Endothelial cell of umbilical vein (primary cell): ENCODE results near the gene ACCSL. TPM values are rescaled to one million over a fixed set of nuclear protein-coding genes. Genes with fewer than 3 reads are reported as not detected.

ENCODE experiments used
- BruUV-seq: library from RNA; stranded (reverse); fragments of 400-500 nt; replicated peaks from 2 replicates; lab custom pipeline; 2021; lab: Mats Ljungman, UMichigan
- CTCF ChIA-PET: fragments of 300-600, 350-600 bp; sonication (Branson Sonifier 250); formaldehyde crosslinking; loops from one replicate; lab custom pipeline; 2021; ENCODE audit warnings: antibody characterized with exemption, inconsistent platforms; lab: Charles Lee
- POLR2A ChIA-PET: fragments of 300-600, 350-600 bp; sonication (Branson Sonifier 250); formaldehyde crosslinking; loops from one replicate; lab custom pipeline; 2021; ENCODE audit warnings: antibody characterized with exemption, inconsistent platforms; lab: Charles Lee
- DNase-seq: peaks from one replicate; pipeline ENCODE4 v3.0.0-alpha.2; 2011; ENCODE audit warnings: low read depth, low spot score
- FAIRE-seq: peaks from 2 replicates; lab custom pipeline; 2011; peaks lifted over from hg19 to GRCh38; lab: Jason Lieb, UNC
- H2AFZ ChIP-seq: 2 replicates; pipeline ENCODE4 v1.6.0; 2012; ENCODE audit warnings: low read depth, low read length, control low read depth, inconsistent platforms
- H3K27ac ChIP-seq: 2 replicates; pipeline ENCODE4 v1.5.1; 2011; ENCODE audit warnings: low read depth, mild to moderate bottlenecking, control low read depth, low read length, moderate library complexity; ENCODE audit not compliant: insufficient read depth
- H3K27me3 ChIP-seq, 2 experiments: 2 replicates each; pipeline versions ENCODE4 v1.6.0 to v1.6.1; 2011; ENCODE audit warnings: low read length in 2 of 2, mixed read lengths in 1 of 2; ENCODE audit not compliant: control insufficient read depth in 2 of 2, insufficient read depth in 2 of 2
- H3K36me3 ChIP-seq, 2 experiments: 2 replicates in 1 of 2; 3 replicates in 1 of 2; pipeline ENCODE4 v1.5.1; 2011; ENCODE audit warnings: low read length in 2 of 2, mild to moderate bottlenecking in 1 of 2, moderate library complexity in 1 of 2; ENCODE audit not compliant: control insufficient read depth in 2 of 2, insufficient read depth in 2 of 2; ENCODE audit errors: extremely low read depth in 1 of 2
- H3K4me1 ChIP-seq: 3 replicates; pipeline ENCODE4 v1.5.1; 2011; ENCODE audit warnings: mild to moderate bottlenecking, low read length; ENCODE audit not compliant: control insufficient read depth, insufficient read depth; ENCODE audit errors: extremely low read depth
- H3K4me2 ChIP-seq: 2 replicates; pipeline ENCODE4 v1.6.1; 2011; ENCODE audit warnings: low read length, control low read depth, mixed read lengths; ENCODE audit not compliant: insufficient read depth
- H3K4me3 ChIP-seq, 3 experiments: fragments of 200-600 bp in 1 of 3; sonication (generic), shearing (Covaris generic) in 1 of 3; replicated peaks in 1 of 3; 2 replicates each; pipeline ENCODE4 v1.5.1; 2011 to 2016; ENCODE audit warnings: control low read depth in 3 of 3, low read length in 3 of 3, mild to moderate bottlenecking in 2 of 3, inconsistent platforms in 1 of 3, low read depth in 1 of 3, moderate library complexity in 1 of 3; ENCODE audit not compliant: insufficient read depth in 1 of 3
- H3K79me2 ChIP-seq: 2 replicates; pipeline ENCODE4 v1.6.0; 2012; ENCODE audit warnings: low read length, inconsistent platforms; ENCODE audit not compliant: control insufficient read depth, insufficient read depth
- H3K9ac ChIP-seq: replicated peaks from 2 replicates; pipeline ENCODE3; 2011; ENCODE audit warnings: low read length, control low read depth; ENCODE audit not compliant: insufficient read depth; ENCODE audit errors: extremely low read depth
- H3K9me1 ChIP-seq: replicated peaks from 3 replicates; pipeline ENCODE4 v1.6.0; 2011; ENCODE audit warnings: mild to moderate bottlenecking, low read length; ENCODE audit not compliant: control insufficient read depth, insufficient read depth; ENCODE audit errors: extremely low read depth
- H3K9me3 ChIP-seq: replicated peaks from 2 replicates; pipeline ENCODE4 v1.5.1; 2012; ENCODE audit warnings: low read length, inconsistent platforms; ENCODE audit not compliant: control insufficient read depth, insufficient read depth
- H4K20me1 ChIP-seq: replicated peaks from 2 replicates; pipeline ENCODE3; 2011; ENCODE audit warnings: mild to moderate bottlenecking, low read length; ENCODE audit not compliant: control insufficient read depth, insufficient read depth; ENCODE audit errors: extremely low read depth
- EZH2 ChIP-seq: IDR thresholded peaks from 2 replicates; pipeline ENCODE4 v1.6.1; 2012; ENCODE audit warnings: borderline replicate concordance, low read depth, mild to moderate bottlenecking, moderate library complexity, low read length, inconsistent platforms; ENCODE audit not compliant: severe bottlenecking
- FOS ChIP-seq: IDR thresholded peaks from 2 replicates; pipeline ENCODE4 v1.6.1; 2011; ENCODE audit warnings: mild to moderate bottlenecking, low read length, moderate library complexity, borderline replicate concordance; ENCODE audit not compliant: insufficient read depth
- GATA2 ChIP-seq: IDR thresholded peaks from 2 replicates; pipeline ENCODE4 v1.7.0; 2011; ENCODE audit warnings: low read depth, mild to moderate bottlenecking, moderate library complexity, mixed read lengths, low read length; ENCODE audit not compliant: insufficient read length, insufficient read depth
- JUN ChIP-seq: IDR thresholded peaks from 2 replicates; pipeline ENCODE4 v1.6.1; 2011; ENCODE audit warnings: borderline replicate concordance, low read depth; ENCODE audit not compliant: insufficient read length, insufficient read depth
- MAX ChIP-seq: IDR thresholded peaks from 2 replicates; pipeline ENCODE4 v1.6.1; 2011; ENCODE audit not compliant: insufficient read depth, insufficient read length
- MYC ChIP-seq: IDR thresholded peaks from one replicate; pipeline ENCODE4 v1.6.1; 2011; ENCODE audit warnings: mild to moderate bottlenecking, low read depth, low read length
- POLR2A ChIP-seq: IDR thresholded peaks from 2 replicates; pipeline ENCODE4 v1.6.1; 2012; ENCODE audit warnings: low read depth, mild to moderate bottlenecking, control low read depth, low read length
- POLR2AphosphoS5 ChIP-seq: IDR thresholded peaks from 2 replicates; pipeline ENCODE4 v1.6.1; 2012; ENCODE audit warnings: low read depth, mild to moderate bottlenecking, control low read depth, low read length, moderate library complexity; ENCODE audit not compliant: insufficient read depth
- dilution Hi-C: fragments of 300-500 bp; cut with MboI; formaldehyde crosslinking; loops from one replicate; pipeline ENCODE4 v1.15.0; 2019; ENCODE audit warnings: low sequenced_read_pairs; ENCODE audit not compliant: extremely low pct_ligation_motif_present
- intact Hi-C: fragments of 100-400 bp; cut with micrococcal nuclease; formaldehyde crosslinking; loops from one replicate; pipeline ENCODE4 v1.10.0; 2022
- polyA plus RNA-seq, 4 experiments: library from polyadenylated mRNA; depleted of rRNA in 3 of 4; stranded (reverse) in 3 of 4; unstranded in 1 of 4; fragments of >200 nt; gene quantifications; 2 replicates each; pipeline versions ENCODE4 v1.2.1 to v1.2.3, GENCODE V29; 2011 to 2012; ENCODE audit warnings: missing spikeins in 1 of 4
- total RNA-seq: library from RNA; stranded (reverse); gene quantifications from 2 replicates; pipeline ENCODE4 v1.2.3, GENCODE V29; 2021
- TF ChIP-seq, protein P1 (sequence below), 2 donors: IDR thresholded peaks; 1 replicate in 1 of 2; 2 replicates in 1 of 2; pipeline ENCODE4 v1.5.1; 2011; ENCODE audit warnings: low read length in 2 of 2, mild to moderate bottlenecking in 2 of 2, moderate library complexity in 2 of 2, control low read depth in 1 of 2, inconsistent platforms in 1 of 2, low read depth in 1 of 2; ENCODE audit not compliant: insufficient read depth in 1 of 2; ENCODE audit errors: extremely low read depth in 1 of 2

Gene ACCSL
- total and polyA plus RNA-seq, 2 donors (not counting 3 experiments of a cell fraction or from before 2014, with no cell fraction given): not detected

GRCh38 chr11:44068180-44068579 lies 20.4 kb downstream of the ACCSL start:
- peaks cover 10% of the 10 kb centered on the region for H3K4me1 ChIP-seq
- no peak overlapping the region for H3K27ac ChIP-seq
- no peaks in the 10 kb centered on the region for H3K36me3 ChIP-seq
- CTCF ChIA-PET: interaction anchor here (0.9 to 1.3 kb wide), 3 partner anchors 10 to 26 kb away, joined by 3 to 4 read pairs (median 3); no protein-coding TSS in a partner anchor
- H3K9ac ChIP-seq: no peak overlapping the region
- no peak overlapping the region for H2AFZ ChIP-seq
- no peaks in the 10 kb centered on the region for H4K20me1 ChIP-seq
- no peak for FAIRE-seq
- no peak for DNase-seq
- TF ChIP-seq POLR2A: no peak
- TF ChIP-seq JUN: no peak
- TF ChIP-seq EZH2: no peak
- no peak for TF ChIP-seq MYC
- TF ChIP-seq FOS: no peak
- TF ChIP-seq POLR2AphosphoS5: no peak
- TF ChIP-seq, protein P1, sequence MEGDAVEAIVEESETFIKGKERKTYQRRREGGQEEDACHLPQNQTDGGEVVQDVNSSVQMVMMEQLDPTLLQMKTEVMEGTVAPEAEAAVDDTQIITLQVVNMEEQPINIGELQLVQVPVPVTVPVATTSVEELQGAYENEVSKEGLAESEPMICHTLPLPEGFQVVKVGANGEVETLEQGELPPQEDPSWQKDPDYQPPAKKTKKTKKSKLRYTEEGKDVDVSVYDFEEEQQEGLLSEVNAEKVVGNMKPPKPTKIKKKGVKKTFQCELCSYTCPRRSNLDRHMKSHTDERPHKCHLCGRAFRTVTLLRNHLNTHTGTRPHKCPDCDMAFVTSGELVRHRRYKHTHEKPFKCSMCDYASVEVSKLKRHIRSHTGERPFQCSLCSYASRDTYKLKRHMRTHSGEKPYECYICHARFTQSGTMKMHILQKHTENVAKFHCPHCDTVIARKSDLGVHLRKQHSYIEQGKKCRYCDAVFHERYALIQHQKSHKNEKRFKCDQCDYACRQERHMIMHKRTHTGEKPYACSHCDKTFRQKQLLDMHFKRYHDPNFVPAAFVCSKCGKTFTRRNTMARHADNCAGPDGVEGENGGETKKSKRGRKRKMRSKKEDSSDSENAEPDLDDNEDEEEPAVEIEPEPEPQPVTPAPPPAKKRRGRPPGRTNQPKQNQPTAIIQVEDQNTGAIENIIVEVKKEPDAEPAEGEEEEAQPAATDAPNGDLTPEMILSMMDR (IDR thresholded peaks at IDR 0.05; ENCODE audit: extremely low read depth in 1 of 2, insufficient read depth in 1 of 2, low read depth in 1 of 2, low read length in 2 of 2): no peak
- no peak for TF ChIP-seq GATA2
- TF ChIP-seq MAX: no peak
- H3K4me2 ChIP-seq: no peak overlapping the region
- dilution Hi-C loops (no loop called here), intact Hi-C loops (no loop called here)
- H3K27me3 ChIP-seq: peaks cover 0 to 2% of the 10 kb centered on the region in 2 experiments
- H3K79me2 ChIP-seq: no peaks in the 10 kb centered on the region
- no peaks in the 10 kb centered on the region for H3K9me1 ChIP-seq
- no peak overlapping the region for H3K4me3 ChIP-seq
- POLR2A ChIA-PET: interaction anchor here (0.5 kb wide), 1 partner anchor 148 kb away, joined by 3 read pairs; no protein-coding TSS in a partner anchor
- BruUV-seq: no TSS peak
- no peaks in the 10 kb centered on the region for H3K9me3 ChIP-seq
